T-cell (primary cell): ENCODE measurements around the gene CHODL. TPM values are rescaled to one million over a fixed set of nuclear protein-coding genes. Genes with fewer than 3 reads are reported as not detected.

Source experiments
- ATAC-seq, 4 experiments: fragments of 200-7000 bp in 3 of 4; fragments of 150-1000 bp in 1 of 4; cut with Tn5 transposase; replicated peaks in 1 of 4; 1 replicate in 3 of 4; 2 replicates in 1 of 4; pipeline ENCODE4 v1.10.0; 2021; ENCODE audit warnings: moderate library complexity in 3 of 4, mild to moderate bottlenecking in 2 of 4, moderate number of reproducible peaks in 1 of 4
- CTCF ChIA-PET, 2 donors: fragments of 300-600 bp; sonication (Branson Sonifier 250); formaldehyde crosslinking; loops; one replicate each; lab custom pipeline; 2022; ENCODE audit warnings: antibody characterized with exemption in 2 of 2; lab: Charles Lee
- POLR2A ChIA-PET, 2 donors: fragments of 300-600 bp; sonication (Branson Sonifier 250); formaldehyde crosslinking; loops; one replicate each; lab custom pipeline; 2022; ENCODE audit warnings: antibody characterized with exemption in 2 of 2; lab: Charles Lee
- DNase-seq, 35 experiments: peaks; one replicate each; pipeline versions ENCODE4 v3.0.0 to v3.0.0-alpha.2; 2013 to 2023
- H3K27ac ChIP-seq: one replicate; pipeline ENCODE4 v1.5.1; 2013; ENCODE audit warnings: low read length
- H3K27me3 ChIP-seq, 2 experiments: replicated peaks in 1 of 2; 1 replicate in 1 of 2; 2 replicates in 1 of 2; pipeline versions ENCODE4 v1.6.1 to v1.7.0; 2013; ENCODE audit warnings: low read length in 1 of 2, mixed read lengths in 1 of 2; ENCODE audit not compliant: control insufficient read depth in 2 of 2, insufficient read depth in 2 of 2; ENCODE audit errors: extremely low read depth in 1 of 2
- H3K36me3 ChIP-seq, 2 donors: 1 replicate in 1 of 2; 2 replicates in 1 of 2; pipeline versions ENCODE4 v1.6.1 to v1.7.0; 2013; ENCODE audit warnings: low read length in 1 of 2; ENCODE audit not compliant: control insufficient read depth in 2 of 2, insufficient read depth in 1 of 2; ENCODE audit errors: extremely low read depth in 1 of 2
- H3K4me1 ChIP-seq, 2 experiments: 1 replicate in 1 of 2; 2 replicates in 1 of 2; pipeline versions ENCODE4 v1.6.1 to v1.7.0; 2013; ENCODE audit warnings: low read length in 2 of 2, mixed read lengths in 1 of 2; ENCODE audit not compliant: insufficient read depth in 2 of 2, control insufficient read depth in 1 of 2; ENCODE audit errors: extremely low read depth in 1 of 2
- H3K4me3 ChIP-seq, 2 donors: 1 replicate in 1 of 2; 2 replicates in 1 of 2; pipeline versions ENCODE4 v1.5.1 to v1.7.0; 2013; ENCODE audit warnings: mild to moderate bottlenecking in 2 of 2, low read length in 1 of 2, moderate library complexity in 1 of 2; ENCODE audit not compliant: control insufficient read depth in 1 of 2; ENCODE audit errors: extremely low read depth in 1 of 2
- H3K9me3 ChIP-seq: 2 replicates; pipeline ENCODE4 v1.7.0; 2013
- H3K27ac Mint-ChIP-seq, 2 donors: one replicate each; pipeline ENCODE4 v1.8.0; 2020 to 2021; ENCODE audit warnings: mild to moderate bottlenecking in 2 of 2, mixed read lengths in 2 of 2
- H3K27me3 Mint-ChIP-seq, 2 donors: one replicate each; pipeline ENCODE4 v1.8.0; 2021 to 2022; ENCODE audit warnings: mixed read lengths in 2 of 2
- H3K36me3 Mint-ChIP-seq: one replicate; pipeline ENCODE4 v1.8.0; 2021; ENCODE audit warnings: mixed read lengths
- H3K4me1 Mint-ChIP-seq, 3 donors: one replicate each; pipeline ENCODE4 v1.8.0; 2020 to 2022; ENCODE audit warnings: mixed read lengths in 3 of 3, mild to moderate bottlenecking in 1 of 3
- H3K4me3 Mint-ChIP-seq, 3 donors: one replicate each; pipeline ENCODE4 v1.8.0; 2020 to 2022; ENCODE audit warnings: mild to moderate bottlenecking in 3 of 3, mixed read lengths in 3 of 3, moderate library complexity in 3 of 3
- H3K9me3 Mint-ChIP-seq, 3 donors: one replicate each; pipeline ENCODE4 v1.8.0; 2020 to 2022; ENCODE audit warnings: mixed read lengths in 3 of 3
- WGBS: methylation state at CpG from one replicate; pipeline ENCODE4 v1.1.5; 2013; ENCODE audit warnings: missing lambda C conversion rate; ENCODE audit not compliant: insufficient coverage; 5-methylcytosine and 5-hydroxymethylcytosine counted together
- total RNA-seq, 35 experiments: library from RNA in 6 of 35; stranded (reverse) in 6 of 35; fragments of 120-200 nt in 1 of 35; gene quantifications; one replicate each; pipeline versions ENCODE4 v1.2.1 to v1.2.4 and lab custom pipeline; 2013 to 2026

Gene CHODL
- total RNA-seq, 5 donors from 2014 or later (not counting 1 experiment from before 2014, with no cell fraction given) = 0.16 to 0.47 (median 0.38) TPM; not detected in 2

- ChIA-PET POLR2A (interaction anchor here in 1 of 2 donors (0.6 kb wide), 1 partner anchor 645 kb away, joined by 3 read pairs; no protein-coding TSS in a partner anchor), CTCF (interaction anchor here in 1 of 2 donors (0.6 kb wide), 1 partner anchor 803 kb away, joined by 3 read pairs; no protein-coding TSS in a partner anchor)
- Histone ChIP-seq H3K27ac (no peak overlapping the region), H3K36me3 (no peaks in the 10 kb centered on the region), H3K4me1 (no peaks in the 10 kb centered on the region), H3K9me3 (no peaks in the 10 kb centered on the region), H3K4me3 (no peak overlapping the region), H3K27me3 (no peaks in the 10 kb centered on the region)
- Mint-ChIP-seq H3K36me3 (no peaks in the 10 kb centered on the region), H3K27ac (no peak overlapping the region), H3K4me1 (peaks cover 0 to 5% (median 3%) of the 10 kb centered on the region in 3 donors), H3K4me3 (no peak overlapping the region), H3K27me3 (no peaks in the 10 kb centered on the region), H3K9me3 (no peaks in the 10 kb centered on the region)
- WGBS = 17% methylated on average over 1 of the region's 1 CpG
- DNase-seq = no peak
- ATAC-seq = no peak
Measured at GRCh38 chr21:18298228-18298627, 53.6 kb downstream of the CHODL start.

Other genes starting within 250 kb of the CHODL start
- gene TMPRSS15, start 159.0 kb downstream of the CHODL start, total RNA-seq = not detected